GM12878 (cell line): ENCODE data around the gene CXXC1. TPM values are rescaled to one million over a fixed set of nuclear protein-coding genes. Genes with fewer than 3 reads are reported as not detected.

Source experiments
- BCL11A ChIP-seq: IDR thresholded peaks from 2 replicates; pipeline ENCODE4 v1.6.1; 2011; ENCODE audit warnings: low read depth, low read length
- CBFB ChIP-seq: IDR thresholded peaks from 2 replicates; pipeline ENCODE4 v1.6.1; 2016; ENCODE audit warnings: antibody characterized with exemption, low read depth
- CEBPB ChIP-seq, 2 experiments: fragments of 150-350 bp in 1 of 2; IDR thresholded peaks; 2 replicates each; pipeline ENCODE4 v1.6.1; 2012 to 2014; ENCODE audit warnings: low read depth in 2 of 2, low read length in 2 of 2, borderline replicate concordance in 1 of 2, inconsistent platforms in 1 of 2
- CTCF ChIP-seq, 3 experiments: IDR thresholded peaks in 2 of 3; conservative IDR thresholded peaks in 1 of 3; 2 replicates each; pipeline ENCODE4 v1.5.1; 2011; ENCODE audit warnings: low read depth in 3 of 3, low read length in 3 of 3, mild to moderate bottlenecking in 3 of 3, control low read depth in 2 of 3, moderate library complexity in 2 of 3, inconsistent platforms in 1 of 3, mixed read lengths in 1 of 3; ENCODE audit not compliant: control insufficient read depth in 2 of 3, insufficient read depth in 1 of 3; ENCODE audit errors: extremely low read depth in 1 of 3
- GABPA ChIP-seq: IDR thresholded peaks from 2 replicates; pipeline ENCODE4 v1.6.1; 2014; ENCODE audit warnings: antibody characterized with exemption, low read depth, mild to moderate bottlenecking, inconsistent platforms
- HDGF ChIP-seq: fragments of 450-650 bp; IDR thresholded peaks from 2 replicates; pipeline ENCODE4 v1.6.1; 2016; ENCODE audit warnings: antibody characterized with exemption
- IRF3 ChIP-seq: fragments of 450-650 bp; IDR thresholded peaks from 2 replicates; pipeline ENCODE4 v1.6.1; 2014; ENCODE audit warnings: mild to moderate bottlenecking
- KAT2A ChIP-seq: conservative IDR thresholded peaks from 2 replicates; pipeline ENCODE4 v1.6.1; 2011; ENCODE audit warnings: low read depth, low read length; ENCODE audit not compliant: control insufficient read depth
- KLF5 ChIP-seq: fragments of 450-650 bp; IDR thresholded peaks from 2 replicates; pipeline ENCODE4 v1.6.1; 2014; ENCODE audit warnings: mild to moderate bottlenecking; ENCODE audit not compliant: partially characterized antibody
- LARP7 ChIP-seq: fragments of 450-650 bp; IDR thresholded peaks from 2 replicates; pipeline ENCODE4 v1.6.1; 2017; ENCODE audit warnings: mild to moderate bottlenecking
- MEF2B ChIP-seq: fragments of 450-650 bp; IDR thresholded peaks from 2 replicates; pipeline ENCODE4 v1.6.1; 2018; ENCODE audit warnings: mild to moderate bottlenecking, moderate library complexity; ENCODE audit not compliant: partially characterized antibody, poor library complexity, severe bottlenecking
- NFXL1 ChIP-seq: fragments of 450-650 bp; IDR thresholded peaks from 2 replicates; pipeline ENCODE4 v1.6.1; 2017; ENCODE audit warnings: antibody characterized with exemption, mild to moderate bottlenecking, borderline replicate concordance
- NFYB ChIP-seq: IDR thresholded peaks from 2 replicates; pipeline ENCODE4 v1.6.1; 2011; ENCODE audit warnings: low read depth, mild to moderate bottlenecking, low read length, improper control_type of control experiment, moderate library complexity; ENCODE audit not compliant: insufficient read depth
- RELB ChIP-seq: fragments of 450-650 bp; IDR thresholded peaks from 2 replicates; pipeline ENCODE4 v1.6.1; 2017; ENCODE audit warnings: low read depth, mild to moderate bottlenecking, moderate library complexity
- SKIL ChIP-seq: fragments of 450-650 bp; IDR thresholded peaks from 2 replicates; pipeline ENCODE4 v1.6.1; 2017; ENCODE audit warnings: mild to moderate bottlenecking, low read depth, inconsistent platforms; ENCODE audit not compliant: poor library complexity, severe bottlenecking
- SRF ChIP-seq, 2 experiments: IDR thresholded peaks; 2 replicates each; pipeline ENCODE4 v1.6.1; 2011; ENCODE audit warnings: low read depth in 2 of 2, low read length in 2 of 2, mild to moderate bottlenecking in 1 of 2, moderate library complexity in 1 of 2
- USF1 ChIP-seq: IDR thresholded peaks from 2 replicates; pipeline ENCODE4 v1.6.1; 2011; ENCODE audit warnings: borderline replicate concordance, low read depth, mild to moderate bottlenecking, moderate library complexity, mixed read lengths, low read length; ENCODE audit not compliant: insufficient read depth; ENCODE audit errors: extremely low read length
- ZBED1 ChIP-seq: IDR thresholded peaks from 2 replicates; pipeline ENCODE4 v1.6.1; 2016; ENCODE audit warnings: borderline replicate concordance
- ZNF24 ChIP-seq: fragments of 450-650 bp; IDR thresholded peaks from 2 replicates; pipeline ENCODE4 v1.6.1; 2017; ENCODE audit warnings: antibody characterized with exemption, mild to moderate bottlenecking
- ZNF622 ChIP-seq: fragments of 450-650 bp; IDR thresholded peaks from 2 replicates; pipeline ENCODE4 v1.6.1; 2017; ENCODE audit warnings: mild to moderate bottlenecking, inconsistent platforms
- ZSCAN29 ChIP-seq: fragments of 450-650 bp; IDR thresholded peaks from 2 replicates; pipeline ENCODE4 v1.6.1; 2017; ENCODE audit warnings: mild to moderate bottlenecking, moderate library complexity
- polyA plus RNA-seq, 11 experiments: library from polyadenylated mRNA; depleted of rRNA in 4 of 11; unstranded in 6 of 11; stranded (reverse) in 5 of 11; fragments of >200 nt; fragmentation: Nextera tagmentation in 4 of 11; fragmentation: Illumina TruSeq in 1 of 11; extraction: Ambion mirVana in 4 of 11; extraction: Trizol in 1 of 11; gene quantifications; 1 replicate in 1 of 11; 2 replicates in 10 of 11; pipeline versions ENCODE4 v1.2.1 to v1.2.3, GENCODE V29; 2011 to 2016; ENCODE audit warnings: inconsistent platforms in 2 of 11, missing spikeins in 2 of 11, low read depth in 1 of 11
- total RNA-seq, 4 experiments: library from RNA; depleted of rRNA in 3 of 4; stranded (reverse); fragments of >200 nt in 3 of 4; fragmentation: Illumina TruSeq in 1 of 4; extraction: Trizol in 1 of 4; gene quantifications; 2 replicates each; pipeline versions ENCODE4 v1.2.1 to v1.2.3, GENCODE V29; 2013 to 2021
- TF ChIP-seq, protein P1 (sequence below): fragments of 450-650 bp; IDR thresholded peaks from 2 replicates; pipeline ENCODE4 v1.6.1; 2016; ENCODE audit warnings: mild to moderate bottlenecking

The CXXC1 gene
- total and polyA plus RNA-seq, 10 of the 15 experiments (the other 5 are each of a cell fraction or from before 2014, with no cell fraction given), result 9.2 to 180 (median 93.8) TPM

DNA sequence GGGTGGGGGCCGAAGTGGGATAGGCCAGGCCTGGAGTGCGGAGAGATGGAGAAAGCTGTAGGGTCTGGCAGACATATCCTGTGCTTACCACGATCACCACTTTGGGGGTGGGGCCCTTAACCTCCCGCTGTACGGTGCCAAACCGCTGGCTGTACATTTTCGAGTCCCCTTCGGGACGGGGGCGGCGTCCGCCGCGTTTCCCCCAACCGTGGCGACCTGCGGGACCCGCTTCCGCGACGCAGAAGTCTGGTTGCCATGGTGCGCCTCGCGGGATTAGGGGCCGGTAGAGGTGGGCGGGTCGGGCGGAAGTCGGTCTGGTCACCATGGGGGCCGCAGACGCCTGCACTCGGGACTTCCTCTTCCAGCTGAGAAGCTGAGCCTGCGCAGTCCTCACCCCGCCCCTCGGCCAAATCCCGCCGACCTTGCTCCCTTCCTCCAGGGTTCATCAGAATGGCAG is 21.2 kb downstream of the CXXC1 start, which contains the start of gene CFAP53 (continued):
- TF ChIP-seq ZNF24, result no peak
- no peak for TF ChIP-seq CTCF (IDR thresholded peaks at IDR 0.05 in 2 of 3, conservative IDR thresholded peaks at IDR 0.05 in 1 of 3; ENCODE audit: control insufficient read depth in 2 of 3, extremely low read depth in 1 of 3, insufficient read depth in 1 of 3, low read depth in 3 of 3, low read length in 3 of 3)
- peak; percentile 39; the same call in 1 of the 2 replicates for TF ChIP-seq CBFB
- TF ChIP-seq, protein P1, sequence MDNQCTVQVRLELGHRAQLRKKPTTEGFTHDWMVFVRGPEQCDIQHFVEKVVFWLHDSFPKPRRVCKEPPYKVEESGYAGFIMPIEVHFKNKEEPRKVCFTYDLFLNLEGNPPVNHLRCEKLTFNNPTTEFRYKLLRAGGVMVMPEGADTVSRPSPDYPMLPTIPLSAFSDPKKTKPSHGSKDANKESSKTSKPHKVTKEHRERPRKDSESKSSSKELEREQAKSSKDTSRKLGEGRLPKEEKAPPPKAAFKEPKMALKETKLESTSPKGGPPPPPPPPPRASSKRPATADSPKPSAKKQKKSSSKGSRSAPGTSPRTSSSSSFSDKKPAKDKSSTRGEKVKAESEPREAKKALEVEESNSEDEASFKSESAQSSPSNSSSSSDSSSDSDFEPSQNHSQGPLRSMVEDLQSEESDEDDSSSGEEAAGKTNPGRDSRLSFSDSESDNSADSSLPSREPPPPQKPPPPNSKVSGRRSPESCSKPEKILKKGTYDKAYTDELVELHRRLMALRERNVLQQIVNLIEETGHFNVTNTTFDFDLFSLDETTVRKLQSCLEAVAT, result no peak
- TF ChIP-seq LARP7, result peak; percentile 74; the same call in 1 of the 2 replicates
- TF ChIP-seq KLF5, result no peak
- peak; percentile 73 for TF ChIP-seq MEF2B
- no peak for TF ChIP-seq RELB
- no peak for TF ChIP-seq ZNF622
- no peak for TF ChIP-seq ZBED1
- TF ChIP-seq BCL11A, result no peak
- TF ChIP-seq ZSCAN29, result no peak
- peak; percentile 85 for TF ChIP-seq GABPA
- no peak for TF ChIP-seq KAT2A
- no peak for TF ChIP-seq SKIL
- no peak for TF ChIP-seq IRF3
- TF ChIP-seq HDGF, result peak; percentile 36; the same call in 1 of the 2 replicates
- TF ChIP-seq USF1, result no peak
- no peak for TF ChIP-seq CEBPB (IDR thresholded peaks at IDR 0.05; ENCODE audit: borderline replicate concordance in 1 of 2, low read depth in 2 of 2, low read length in 2 of 2)
- no peak for TF ChIP-seq NFXL1
- no peak for TF ChIP-seq SRF (IDR thresholded peaks at IDR 0.05; ENCODE audit: low read depth in 2 of 2, low read length in 2 of 2)
- no peak for TF ChIP-seq NFYB
